GM12891 (cell line): Measurements from ENCODE around the gene LIMS2.

ENCODE experiments used
- POLR2A ChIP-seq: IDR thresholded peaks from 2 replicates; pipeline ENCODE4 v1.6.1; 2011; ENCODE audit warnings: low read depth, low read length, control low read depth
- POLR2AphosphoS5 ChIP-seq: IDR thresholded peaks from 2 replicates; pipeline ENCODE4 v1.6.1; 2011; ENCODE audit warnings: low read depth, low read length, control low read depth
- SPI1 ChIP-seq: IDR thresholded peaks from 2 replicates; pipeline ENCODE4 v1.6.1; 2011; ENCODE audit warnings: low read depth, low read length, control low read depth

GRCh38 chr2:127650785-127651380 lies 24.4 kb downstream of the LIMS2 start:
- TF ChIP-seq SPI1, result no peak
- no peak for TF ChIP-seq POLR2A
- TF ChIP-seq POLR2AphosphoS5, result no peak
